Neural cell (in vitro differentiated cells): ENCODE results near the gene FOXJ2. TPM values are rescaled to one million over a fixed set of nuclear protein-coding genes. Genes with fewer than 3 reads are reported as not detected.
"Not testable (repeated sequence)": the region's sequence is repeated elsewhere in the genome, so short reads cannot be mapped to it uniquely, and the experiment has no call there.

Source experiments
- H2AFZ ChIP-seq: fragments of 200-600, 300-800 bp; sonication (generic), shearing (Covaris generic); 2 replicates; pipeline ENCODE4 v1.6.0; 2014; ENCODE audit warnings: low read depth, mild to moderate bottlenecking, antibody characterized with exemption, low read length, moderate library complexity
- H3F3A ChIP-seq: fragments of 200-600 bp; shearing (Covaris generic); 2 replicates; pipeline ENCODE4 v1.6.1; 2016; ENCODE audit warnings: mild to moderate bottlenecking, moderate library complexity, mixed read lengths, antibody characterized with exemption, low read length; ENCODE audit not compliant: insufficient read depth, poor library complexity, severe bottlenecking
- H3K27ac ChIP-seq: fragments of 200-600, 300-800 bp; sonication (generic), shearing (Covaris generic); 2 replicates; pipeline ENCODE4 v1.5.1; 2014; ENCODE audit warnings: mild to moderate bottlenecking, low read length, moderate library complexity
- H3K27me3 ChIP-seq: fragments of 300-800, 200-600 bp; sonication (generic), shearing (Covaris generic); 2 replicates; pipeline ENCODE4 v1.6.0; 2014; ENCODE audit warnings: mild to moderate bottlenecking, low read depth, low read length, moderate library complexity; ENCODE audit not compliant: insufficient read depth
- H3K36me3 ChIP-seq: fragments of 300-800, 200-600 bp; sonication (generic), shearing (Covaris generic); 2 replicates; pipeline ENCODE4 v1.5.1; 2014; ENCODE audit warnings: mild to moderate bottlenecking, antibody characterized with exemption, low read length, moderate library complexity; ENCODE audit not compliant: insufficient read depth
- H3K4me2 ChIP-seq: fragments of 300-800, 200-600 bp; sonication (generic), shearing (Covaris generic); 2 replicates; pipeline ENCODE4 v1.6.0; 2014; ENCODE audit warnings: mild to moderate bottlenecking, low read length
- H3K4me3 ChIP-seq: fragments of 300-800, 200-600 bp; sonication (generic), shearing (Covaris generic); 2 replicates; pipeline ENCODE4 v1.5.1; 2014; ENCODE audit warnings: mild to moderate bottlenecking, low read length, moderate library complexity
- H3K79me2 ChIP-seq: fragments of 200-600 bp; shearing (Covaris generic); replicated peaks from 2 replicates; pipeline ENCODE4 v1.6.0; 2014; ENCODE audit warnings: mild to moderate bottlenecking, low read length, moderate library complexity; ENCODE audit not compliant: insufficient read depth
- H3K9ac ChIP-seq: fragments of 300-800, 200-600 bp; sonication (generic), shearing (Covaris generic); 2 replicates; pipeline ENCODE4 v1.6.1; 2016; ENCODE audit warnings: mild to moderate bottlenecking, low read length, mixed read lengths
- H3K9me2 ChIP-seq: fragments of 200-600 bp; shearing (Covaris generic); 2 replicates; pipeline ENCODE4 v1.6.1; 2016; ENCODE audit warnings: mild to moderate bottlenecking, low read length, mixed read lengths; ENCODE audit not compliant: insufficient read depth
- H3K9me3 ChIP-seq: fragments of 200-600, 300-800 bp; sonication (generic), shearing (Covaris generic); 2 replicates; pipeline ENCODE4 v1.6.1; 2016; ENCODE audit warnings: mild to moderate bottlenecking, mixed run types, low read length, moderate library complexity, mixed read lengths
- H4K20me1 ChIP-seq: fragments of 200-600 bp; shearing (Covaris generic); 2 replicates; pipeline ENCODE4 v1.6.1; 2016; ENCODE audit warnings: mild to moderate bottlenecking, mixed run types; ENCODE audit not compliant: insufficient read depth
- EP300 ChIP-seq: fragments of 450-650 bp; conservative IDR thresholded peaks from 2 replicates; pipeline ENCODE4 v1.6.1; 2014; ENCODE audit warnings: antibody characterized with exemption, mild to moderate bottlenecking, moderate library complexity; ENCODE audit not compliant: poor library complexity, severe bottlenecking
- EZH2 ChIP-seq: fragments of 200-600, 300-800 bp; shearing (Covaris generic), sonication (generic); IDR thresholded peaks from 2 replicates; pipeline ENCODE4 v1.6.1; 2014; ENCODE audit warnings: antibody characterized with exemption, low read length, borderline replicate concordance, mild to moderate bottlenecking; ENCODE audit not compliant: insufficient read depth, poor library complexity, severe bottlenecking
- MXI1 ChIP-seq: fragments of 450-650 bp; conservative IDR thresholded peaks from 2 replicates; pipeline ENCODE4 v1.6.1; 2014; ENCODE audit warnings: antibody characterized with exemption, mild to moderate bottlenecking; ENCODE audit not compliant: poor library complexity, severe bottlenecking
- POLR2AphosphoS5 ChIP-seq: IDR thresholded peaks from 2 replicates; pipeline ENCODE4 v1.6.1; 2012
- RAD21 ChIP-seq: fragments of 450-650 bp; conservative IDR thresholded peaks from 2 replicates; pipeline ENCODE4 v1.6.1; 2014; ENCODE audit warnings: antibody characterized with exemption, mild to moderate bottlenecking, moderate library complexity
- SMC3 ChIP-seq: fragments of 450-650 bp; conservative IDR thresholded peaks from 2 replicates; pipeline ENCODE4 v1.6.1; 2014; ENCODE audit warnings: antibody characterized with exemption, mild to moderate bottlenecking, moderate library complexity; ENCODE audit not compliant: poor library complexity
- TAF1 ChIP-seq: IDR thresholded peaks from 2 replicates; pipeline ENCODE4 v1.6.1; 2012; ENCODE audit warnings: low read depth
- polyA plus RNA-seq: library from polyadenylated mRNA; depleted of rRNA; stranded (reverse); fragments of >200 nt; gene quantifications from 2 replicates; pipeline ENCODE4 v1.2.3, GENCODE V29; 2014
- TF ChIP-seq, protein P1 (sequence below): IDR thresholded peaks from 2 replicates; pipeline ENCODE4 v1.6.1; 2012; ENCODE audit warnings: borderline replicate concordance
- TF ChIP-seq, protein P2 (sequence below): fragments of 450-650 bp; IDR thresholded peaks from 2 replicates; pipeline ENCODE4 v1.5.1; 2014; ENCODE audit warnings: antibody characterized with exemption, mild to moderate bottlenecking, moderate library complexity; ENCODE audit not compliant: poor library complexity, severe bottlenecking

The FOXJ2 gene
- polyA plus RNA-seq, 1 donor from 2014 or later: 5.8 TPM

DNA sequence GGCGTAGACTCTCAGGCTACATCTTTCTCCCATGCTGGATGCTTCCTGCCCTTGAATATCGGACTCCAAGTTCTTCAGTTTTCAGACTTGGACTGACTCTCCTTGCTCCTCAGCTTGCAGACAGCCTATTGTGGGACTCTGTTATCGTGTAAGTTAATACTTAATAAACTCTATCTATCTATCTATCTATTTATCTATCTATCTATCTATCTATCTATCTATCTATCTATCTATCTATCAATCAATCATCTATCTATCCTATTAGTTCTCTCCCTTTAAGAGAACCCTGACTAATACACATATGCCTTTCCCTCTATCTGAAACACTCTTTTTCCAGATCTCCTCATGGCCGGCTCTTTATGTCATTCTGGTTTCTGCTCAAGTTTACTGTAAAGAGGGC lies 27.6 kb upstream of the FOXJ2 start:
- H3K9me3 ChIP-seq, H2AFZ ChIP-seq, H3K4me2 ChIP-seq: not testable (repeated sequence)

DNA sequence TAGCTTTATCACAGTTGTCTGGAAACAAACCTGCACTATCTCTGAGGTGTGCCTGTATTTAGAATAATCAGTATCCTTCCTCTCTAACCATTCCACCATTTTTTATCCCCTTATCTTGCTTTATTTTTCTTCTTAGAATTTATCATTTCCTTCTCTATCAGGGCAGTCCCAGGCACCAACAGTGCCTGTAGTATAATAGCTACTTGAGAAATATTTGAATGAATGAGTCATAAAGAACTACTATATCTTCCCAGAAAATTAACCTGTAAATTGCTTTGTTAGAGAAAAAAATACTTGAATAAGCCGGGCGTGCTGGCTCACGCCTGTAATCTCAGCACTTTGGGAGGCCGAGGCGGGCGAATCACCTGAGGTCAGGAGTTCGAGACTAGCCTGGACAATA lies 21.2 kb upstream of the FOXJ2 start:
- Histone ChIP-seq H3K79me2 (no peaks in the 10 kb centered on the region), H3K4me3 (no peak overlapping the region), H3K27ac (no peak overlapping the region), H3K27me3 (no peaks in the 10 kb centered on the region), H3K9me3 (no peaks in the 10 kb centered on the region), H2AFZ (no peak overlapping the region), H3F3A (no peaks in the 10 kb centered on the region), H3K36me3 (no peaks in the 10 kb centered on the region), H3K9ac (no peak overlapping the region), H3K9me2 (no peaks in the 10 kb centered on the region), H3K4me2 (no peak overlapping the region), H4K20me1 (no peaks in the 10 kb centered on the region)
- TF ChIP-seq EP300 (no peak), SMC3 (no peak), EZH2 (no peak), MXI1 (no peak), TAF1 (no peak), RAD21 (no peak), POLR2AphosphoS5 (no peak)
- TF ChIP-seq, protein P1, sequence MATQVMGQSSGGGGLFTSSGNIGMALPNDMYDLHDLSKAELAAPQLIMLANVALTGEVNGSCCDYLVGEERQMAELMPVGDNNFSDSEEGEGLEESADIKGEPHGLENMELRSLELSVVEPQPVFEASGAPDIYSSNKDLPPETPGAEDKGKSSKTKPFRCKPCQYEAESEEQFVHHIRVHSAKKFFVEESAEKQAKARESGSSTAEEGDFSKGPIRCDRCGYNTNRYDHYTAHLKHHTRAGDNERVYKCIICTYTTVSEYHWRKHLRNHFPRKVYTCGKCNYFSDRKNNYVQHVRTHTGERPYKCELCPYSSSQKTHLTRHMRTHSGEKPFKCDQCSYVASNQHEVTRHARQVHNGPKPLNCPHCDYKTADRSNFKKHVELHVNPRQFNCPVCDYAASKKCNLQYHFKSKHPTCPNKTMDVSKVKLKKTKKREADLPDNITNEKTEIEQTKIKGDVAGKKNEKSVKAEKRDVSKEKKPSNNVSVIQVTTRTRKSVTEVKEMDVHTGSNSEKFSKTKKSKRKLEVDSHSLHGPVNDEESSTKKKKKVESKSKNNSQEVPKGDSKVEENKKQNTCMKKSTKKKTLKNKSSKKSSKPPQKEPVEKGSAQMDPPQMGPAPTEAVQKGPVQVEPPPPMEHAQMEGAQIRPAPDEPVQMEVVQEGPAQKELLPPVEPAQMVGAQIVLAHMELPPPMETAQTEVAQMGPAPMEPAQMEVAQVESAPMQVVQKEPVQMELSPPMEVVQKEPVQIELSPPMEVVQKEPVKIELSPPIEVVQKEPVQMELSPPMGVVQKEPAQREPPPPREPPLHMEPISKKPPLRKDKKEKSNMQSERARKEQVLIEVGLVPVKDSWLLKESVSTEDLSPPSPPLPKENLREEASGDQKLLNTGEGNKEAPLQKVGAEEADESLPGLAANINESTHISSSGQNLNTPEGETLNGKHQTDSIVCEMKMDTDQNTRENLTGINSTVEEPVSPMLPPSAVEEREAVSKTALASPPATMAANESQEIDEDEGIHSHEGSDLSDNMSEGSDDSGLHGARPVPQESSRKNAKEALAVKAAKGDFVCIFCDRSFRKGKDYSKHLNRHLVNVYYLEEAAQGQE: no peak
- TF ChIP-seq, protein P2, sequence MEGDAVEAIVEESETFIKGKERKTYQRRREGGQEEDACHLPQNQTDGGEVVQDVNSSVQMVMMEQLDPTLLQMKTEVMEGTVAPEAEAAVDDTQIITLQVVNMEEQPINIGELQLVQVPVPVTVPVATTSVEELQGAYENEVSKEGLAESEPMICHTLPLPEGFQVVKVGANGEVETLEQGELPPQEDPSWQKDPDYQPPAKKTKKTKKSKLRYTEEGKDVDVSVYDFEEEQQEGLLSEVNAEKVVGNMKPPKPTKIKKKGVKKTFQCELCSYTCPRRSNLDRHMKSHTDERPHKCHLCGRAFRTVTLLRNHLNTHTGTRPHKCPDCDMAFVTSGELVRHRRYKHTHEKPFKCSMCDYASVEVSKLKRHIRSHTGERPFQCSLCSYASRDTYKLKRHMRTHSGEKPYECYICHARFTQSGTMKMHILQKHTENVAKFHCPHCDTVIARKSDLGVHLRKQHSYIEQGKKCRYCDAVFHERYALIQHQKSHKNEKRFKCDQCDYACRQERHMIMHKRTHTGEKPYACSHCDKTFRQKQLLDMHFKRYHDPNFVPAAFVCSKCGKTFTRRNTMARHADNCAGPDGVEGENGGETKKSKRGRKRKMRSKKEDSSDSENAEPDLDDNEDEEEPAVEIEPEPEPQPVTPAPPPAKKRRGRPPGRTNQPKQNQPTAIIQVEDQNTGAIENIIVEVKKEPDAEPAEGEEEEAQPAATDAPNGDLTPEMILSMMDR: no peak

More for the DNA sequence above, 27.6 kb upstream of the FOXJ2 start:
- not testable (repeated sequence) for H3K9me2 ChIP-seq, H3K27ac ChIP-seq, H4K20me1 ChIP-seq, H3K79me2 ChIP-seq, H3K9ac ChIP-seq, H3K27me3 ChIP-seq, H3K36me3 ChIP-seq, H3K4me3 ChIP-seq, H3F3A ChIP-seq

DNA sequence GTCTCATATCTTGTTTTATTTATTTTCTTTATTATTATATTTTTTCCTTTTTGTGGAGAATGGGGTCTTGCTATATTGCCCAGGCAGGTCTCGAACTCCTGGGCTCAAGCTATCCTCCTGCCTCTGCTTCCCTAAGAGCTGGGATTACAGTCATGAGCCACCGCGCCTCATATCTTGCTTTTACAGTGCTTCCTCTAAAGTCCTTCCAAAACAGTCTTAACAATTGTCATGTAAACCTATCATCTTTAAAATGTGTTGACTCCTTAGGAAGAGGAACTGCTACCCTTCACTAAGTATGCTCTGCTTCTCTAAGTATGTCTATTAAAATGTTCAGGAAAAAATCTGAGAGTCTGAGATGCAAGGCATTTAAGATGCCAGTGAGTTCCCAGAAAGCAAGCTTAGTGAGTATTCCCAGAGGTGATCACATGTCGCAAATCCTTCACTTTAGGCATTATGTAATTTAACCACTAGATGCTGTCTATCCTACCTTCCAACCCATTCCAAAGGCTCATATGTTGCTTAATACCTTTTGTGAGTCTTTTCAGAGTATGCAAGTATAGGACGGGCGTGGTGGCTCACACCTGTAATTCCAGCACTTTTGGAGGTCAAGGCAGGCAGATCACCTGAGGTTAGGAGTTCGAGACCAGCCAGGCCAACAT lies 19.7 kb upstream of the FOXJ2 start:
- Histone ChIP-seq H3K9me2 (no peaks in the 10 kb centered on the region), H3F3A (no peaks in the 10 kb centered on the region), H3K4me2 (no peak overlapping the region), H4K20me1 (no peaks in the 10 kb centered on the region), H3K9me3 (no peaks in the 10 kb centered on the region), H2AFZ (no peak overlapping the region), H3K27me3 (no peaks in the 10 kb centered on the region), H3K27ac (no peak overlapping the region), H3K4me3 (no peak overlapping the region), H3K79me2 (no peaks in the 10 kb centered on the region), H3K9ac (no peak overlapping the region), H3K36me3 (no peaks in the 10 kb centered on the region)
- TF ChIP-seq MXI1: no peak
- TF ChIP-seq EP300: peak; percentile 14
- TF ChIP-seq EZH2: no peak
- TF ChIP-seq, protein P2: no peak
